Transverse colon (tissue), 4 donors: ENCODE measurements around the gene ZNF160.
"Not testable (repeated sequence)": the region's sequence is repeated elsewhere in the genome, so short reads cannot be mapped to it uniquely, and the experiment has no call there.

ENCODE experiments used
- EP300 ChIP-seq: sonication (generic); formaldehyde crosslinking; IDR thresholded peaks from one replicate; pipeline ENCODE4 v1.6.1; 2017; ENCODE audit warnings: antibody characterized with exemption, low read depth
- POLR2A ChIP-seq: fragments of 450-650 bp; IDR thresholded peaks from one replicate; pipeline ENCODE4 v1.6.1; 2016; ENCODE audit warnings: antibody characterized with exemption, mild to moderate bottlenecking, moderate library complexity
- POLR2AphosphoS5 ChIP-seq, 3 donors: sonication (generic); formaldehyde crosslinking; IDR thresholded peaks; one replicate each; pipeline ENCODE4 v1.6.1; 2016; ENCODE audit warnings: antibody characterized with exemption in 3 of 3
- TF ChIP-seq, protein P1 (sequence below), 5 experiments: fragments of 200-600 bp in 3 of 5; fragments of 450-650 bp in 2 of 5; sonication (generic) in 3 of 5; IDR thresholded peaks; 1 replicate in 2 of 5; 2 replicates in 3 of 5; pipeline ENCODE4 v1.5.1; 2016 to 2017; ENCODE audit warnings: antibody characterized with exemption in 5 of 5, inconsistent platforms in 3 of 5, mild to moderate bottlenecking in 2 of 5, moderate library complexity in 1 of 5

DNA sequence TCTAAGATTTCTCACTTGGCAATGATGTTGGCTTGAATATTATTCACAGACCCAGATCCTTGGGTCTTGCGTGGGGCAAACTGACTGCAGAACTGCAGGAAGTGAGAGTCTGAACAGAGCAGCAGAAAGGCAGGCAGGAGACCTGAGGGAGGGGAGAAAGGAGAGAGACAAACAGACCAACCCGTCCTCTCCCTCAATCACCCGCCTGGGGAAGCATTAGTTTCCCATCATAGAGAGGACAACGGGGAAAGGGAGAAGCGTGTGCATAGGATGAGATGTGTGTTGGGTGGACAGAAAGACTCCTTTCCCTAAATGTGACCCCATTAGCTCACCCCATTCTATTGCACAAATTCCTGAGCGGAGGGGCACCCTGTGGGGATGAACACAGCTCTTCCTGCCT, 6.6 kb downstream of the ZNF160 start:
- not testable (repeated sequence) for TF ChIP-seq POLR2A; POLR2AphosphoS5 (IDR thresholded peaks at IDR 0.05); EP300
- TF ChIP-seq, protein P1, sequence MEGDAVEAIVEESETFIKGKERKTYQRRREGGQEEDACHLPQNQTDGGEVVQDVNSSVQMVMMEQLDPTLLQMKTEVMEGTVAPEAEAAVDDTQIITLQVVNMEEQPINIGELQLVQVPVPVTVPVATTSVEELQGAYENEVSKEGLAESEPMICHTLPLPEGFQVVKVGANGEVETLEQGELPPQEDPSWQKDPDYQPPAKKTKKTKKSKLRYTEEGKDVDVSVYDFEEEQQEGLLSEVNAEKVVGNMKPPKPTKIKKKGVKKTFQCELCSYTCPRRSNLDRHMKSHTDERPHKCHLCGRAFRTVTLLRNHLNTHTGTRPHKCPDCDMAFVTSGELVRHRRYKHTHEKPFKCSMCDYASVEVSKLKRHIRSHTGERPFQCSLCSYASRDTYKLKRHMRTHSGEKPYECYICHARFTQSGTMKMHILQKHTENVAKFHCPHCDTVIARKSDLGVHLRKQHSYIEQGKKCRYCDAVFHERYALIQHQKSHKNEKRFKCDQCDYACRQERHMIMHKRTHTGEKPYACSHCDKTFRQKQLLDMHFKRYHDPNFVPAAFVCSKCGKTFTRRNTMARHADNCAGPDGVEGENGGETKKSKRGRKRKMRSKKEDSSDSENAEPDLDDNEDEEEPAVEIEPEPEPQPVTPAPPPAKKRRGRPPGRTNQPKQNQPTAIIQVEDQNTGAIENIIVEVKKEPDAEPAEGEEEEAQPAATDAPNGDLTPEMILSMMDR (IDR thresholded peaks at IDR 0.05), result not testable (repeated sequence)
